Thyroid gland (tissue), 4 donors: ENCODE data around the gene NFIA. TPM values are rescaled to one million over a fixed set of nuclear protein-coding genes. Genes with fewer than 3 reads are reported as not detected.

ENCODE experiments used
- DNase-seq, 2 donors: peaks; one replicate each; pipeline ENCODE4 v3.0.0-alpha.2; 2019
- H3K27ac ChIP-seq, 3 donors: fragments of 200-600 bp; sonication (generic); 1 replicate in 2 of 3; 2 replicates in 1 of 3; pipeline ENCODE4 v1.5.1; 2016 to 2019; ENCODE audit warnings: mild to moderate bottlenecking in 1 of 3, moderate library complexity in 1 of 3
- H3K27me3 ChIP-seq: fragments of 200-600 bp; sonication (generic); one replicate; pipeline ENCODE4 v1.5.1; 2019
- H3K36me3 ChIP-seq, 2 donors: fragments of 200-600 bp; sonication (generic); one replicate each; pipeline ENCODE4 v1.5.1; 2016 to 2019
- H3K4me1 ChIP-seq, 2 donors: fragments of 200-600 bp; sonication (generic); one replicate each; pipeline ENCODE4 v1.5.1; 2017 to 2019
- H3K4me3 ChIP-seq, 3 donors: fragments of 200-600 bp; sonication (generic); replicated peaks in 1 of 3; 1 replicate in 2 of 3; 2 replicates in 1 of 3; pipeline ENCODE4 v1.5.1; 2016; ENCODE audit warnings: mild to moderate bottlenecking in 1 of 3
- H3K9me3 ChIP-seq: fragments of 200-600 bp; sonication (generic); one replicate; pipeline ENCODE4 v1.5.1; 2017
- POLR2A ChIP-seq, 2 donors: fragments of 450-650 bp; IDR thresholded peaks; one replicate each; pipeline ENCODE4 v1.6.1; 2017; ENCODE audit warnings: antibody characterized with exemption in 2 of 2, mild to moderate bottlenecking in 2 of 2, moderate library complexity in 1 of 2
- WGBS, 2 donors: methylation state at CpG; one replicate each; pipeline ENCODE4 v1.1.5; 2017; 5-methylcytosine and 5-hydroxymethylcytosine counted together
- intact Hi-C: fragments of 100-400 bp; cut with DNase I; formaldehyde crosslinking; loops from one replicate; pipeline ENCODE4 v1.15.1; 2023
- total RNA-seq, 4 donors: library from RNA; depleted of rRNA; stranded (reverse); fragments of >200 nt; gene quantifications; one replicate each; pipeline ENCODE4 v1.2.3, GENCODE V29; 2016
- TF ChIP-seq, protein P1 (sequence below), 6 experiments: fragments of 200-600 bp in 3 of 6; fragments of 450-650 bp in 3 of 6; sonication (generic) in 3 of 6; IDR thresholded peaks; one replicate each; pipeline ENCODE4 v1.5.1; 2016 to 2019; ENCODE audit warnings: antibody characterized with exemption in 6 of 6, mild to moderate bottlenecking in 2 of 6, inconsistent platforms in 1 of 6, moderate library complexity in 1 of 6

The NFIA gene
- total RNA-seq, 4 donors from 2014 or later: 105 to 149 (median 118) TPM

DNA sequence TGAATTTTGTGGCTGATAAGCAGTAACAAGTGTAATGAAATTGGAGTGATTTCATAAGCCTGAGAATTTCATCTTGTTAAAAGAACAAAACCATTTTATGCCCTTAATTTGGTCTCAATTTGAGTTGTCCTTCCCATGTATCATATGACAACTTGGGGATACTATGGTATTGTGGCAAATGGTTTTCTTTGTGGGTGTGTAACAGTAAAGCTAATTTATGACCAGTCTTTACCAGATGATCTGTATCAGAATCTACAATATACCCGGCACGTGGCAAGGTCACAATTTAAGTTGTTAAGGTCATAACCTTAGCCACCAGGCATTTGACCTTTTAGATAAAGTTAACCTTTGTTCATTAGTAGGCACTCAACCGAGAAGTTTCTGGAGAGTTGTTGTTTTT is 9.1 kb downstream of the NFIA start:
- WGBS, 2 donors: 40 to 50% methylated on average over 3 of the region's 3 CpGs
- intact Hi-C loops: no loop called here
- Histone ChIP-seq H3K9me3 (no peaks in the 10 kb centered on the region), H3K36me3 (peaks cover 0 to 6% of the 10 kb centered on the region in 2 donors), H3K4me3 (no peak overlapping the region), H3K27me3 (no peaks in the 10 kb centered on the region), H3K27ac (peak overlapping the region; percentile 50 to 99 (median 56)), H3K4me1 (peaks cover 65 to 68% of the 10 kb centered on the region in 2 donors)
- TF ChIP-seq POLR2A (IDR thresholded peaks at IDR 0.05): no peak
- TF ChIP-seq, protein P1, sequence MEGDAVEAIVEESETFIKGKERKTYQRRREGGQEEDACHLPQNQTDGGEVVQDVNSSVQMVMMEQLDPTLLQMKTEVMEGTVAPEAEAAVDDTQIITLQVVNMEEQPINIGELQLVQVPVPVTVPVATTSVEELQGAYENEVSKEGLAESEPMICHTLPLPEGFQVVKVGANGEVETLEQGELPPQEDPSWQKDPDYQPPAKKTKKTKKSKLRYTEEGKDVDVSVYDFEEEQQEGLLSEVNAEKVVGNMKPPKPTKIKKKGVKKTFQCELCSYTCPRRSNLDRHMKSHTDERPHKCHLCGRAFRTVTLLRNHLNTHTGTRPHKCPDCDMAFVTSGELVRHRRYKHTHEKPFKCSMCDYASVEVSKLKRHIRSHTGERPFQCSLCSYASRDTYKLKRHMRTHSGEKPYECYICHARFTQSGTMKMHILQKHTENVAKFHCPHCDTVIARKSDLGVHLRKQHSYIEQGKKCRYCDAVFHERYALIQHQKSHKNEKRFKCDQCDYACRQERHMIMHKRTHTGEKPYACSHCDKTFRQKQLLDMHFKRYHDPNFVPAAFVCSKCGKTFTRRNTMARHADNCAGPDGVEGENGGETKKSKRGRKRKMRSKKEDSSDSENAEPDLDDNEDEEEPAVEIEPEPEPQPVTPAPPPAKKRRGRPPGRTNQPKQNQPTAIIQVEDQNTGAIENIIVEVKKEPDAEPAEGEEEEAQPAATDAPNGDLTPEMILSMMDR (IDR thresholded peaks at IDR 0.05): no peak
- DNase-seq: no peak

- intact Hi-C loops: no loop called here
- H3K27me3 ChIP-seq: no peaks in the 10 kb centered on the region
- H3K36me3 ChIP-seq: peaks cover 0 to 6% of the 10 kb centered on the region in 2 donors
- no peaks in the 10 kb centered on the region for H3K9me3 ChIP-seq
- WGBS, 2 donors: 83 to 90% methylated on average over 5 of the region's 5 CpGs
- H3K27ac ChIP-seq: peak overlapping the region; percentile 50 to 99 (median 56)
- H3K4me1 ChIP-seq: peaks cover 65 to 66% of the 10 kb centered on the region in 2 donors
- H3K4me3 ChIP-seq: no peak overlapping the region
- TF ChIP-seq, protein P1 (IDR thresholded peaks at IDR 0.05): no peak
- TF ChIP-seq POLR2A (IDR thresholded peaks at IDR 0.05): no peak
- DNase-seq: no peak
These were observed 10.3 kb downstream of the NFIA start for GRCh38 chr1:61092642-61093041.

GRCh38 chr1:61093525-61094137 is 11.3 kb downstream of the NFIA start:
- 81 to 87% methylated on average over 2 of the region's 2 CpGs for WGBS, 2 donors

DNA sequence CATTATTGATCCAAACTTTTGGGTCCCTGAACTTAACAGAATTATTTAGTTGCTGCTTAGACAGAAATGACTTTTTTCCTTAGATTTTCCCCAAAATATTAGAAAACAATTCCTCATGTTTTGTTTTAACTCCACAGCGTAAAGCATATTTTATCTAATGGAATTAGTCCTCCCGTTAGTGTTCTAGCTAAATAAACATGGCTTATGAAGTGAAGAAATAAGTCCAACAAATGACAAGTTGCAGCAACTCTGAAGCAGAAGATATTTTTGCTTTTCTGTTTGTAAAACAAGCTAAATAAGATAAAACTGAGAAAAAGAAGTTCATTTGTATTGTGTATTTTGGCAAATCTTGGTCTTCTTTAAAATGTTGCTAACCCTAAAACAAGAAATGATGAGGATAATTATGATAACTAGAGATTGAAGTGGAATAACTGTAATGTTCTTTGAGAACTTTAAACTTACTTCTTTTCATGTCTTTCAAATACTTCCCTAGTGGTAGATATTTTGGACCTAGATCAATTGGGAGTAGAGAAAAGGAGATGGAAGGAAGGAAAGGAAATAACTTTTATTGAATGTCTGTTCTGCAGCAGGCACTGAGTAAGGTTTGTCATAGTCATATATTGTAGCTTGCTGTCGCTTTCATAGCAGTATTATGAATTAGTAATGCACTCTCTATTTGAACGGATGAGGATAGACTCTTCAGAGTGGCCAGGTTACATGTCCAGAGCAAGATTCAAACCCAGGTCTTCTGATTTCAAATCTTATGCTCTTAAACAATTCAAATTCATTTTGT is 12.5 kb downstream of the NFIA start:
- Histone ChIP-seq H3K4me3 (no peak overlapping the region), H3K36me3 (no peaks in the 10 kb centered on the region), H3K9me3 (no peaks in the 10 kb centered on the region), H3K4me1 (peaks cover 71% of the 10 kb centered on the region in 2 donors), H3K27me3 (no peaks in the 10 kb centered on the region), H3K27ac (peak overlapping the region; percentile 38 to 67 (median 41))
- DNase-seq: no peak
- 52 to 53% methylated on average over 4 of the region's 4 CpGs for WGBS, 2 donors
- intact Hi-C loops: no loop called here
- TF ChIP-seq POLR2A (IDR thresholded peaks at IDR 0.05): no peak
- TF ChIP-seq, protein P1 (IDR thresholded peaks at IDR 0.05): no peak

More at GRCh38 chr1:61093525-61094137, 11.3 kb downstream of the NFIA start:
- peak overlapping the region in 2 of 3 donors; percentile 11 to 67 for H3K27ac ChIP-seq
- intact Hi-C loops: no loop called here
- no peak overlapping the region for H3K4me3 ChIP-seq
- TF ChIP-seq, protein P1 (IDR thresholded peaks at IDR 0.05): no peak
- no peak for TF ChIP-seq POLR2A (IDR thresholded peaks at IDR 0.05)
- peaks cover 64 to 71% of the 10 kb centered on the region in 2 donors for H3K4me1 ChIP-seq
- H3K9me3 ChIP-seq: no peaks in the 10 kb centered on the region
- H3K27me3 ChIP-seq: no peaks in the 10 kb centered on the region
- H3K36me3 ChIP-seq: peaks cover 0 to under 1% of the 10 kb centered on the region in 2 donors
- no peak for DNase-seq

- peaks cover 69 to 72% of the 10 kb centered on the region in 2 donors for H3K4me1 ChIP-seq
- H3K27ac ChIP-seq: peak overlapping the region in 2 of 3 donors; percentile 2 to 67
These were observed 13.1 kb downstream of the NFIA start for GRCh38 chr1:61095470-61095812.

More at GRCh38 chr1:61095470-61095812, 13.1 kb downstream of the NFIA start:
- Histone ChIP-seq H3K36me3 (no peaks in the 10 kb centered on the region), H3K27me3 (no peaks in the 10 kb centered on the region), H3K9me3 (no peaks in the 10 kb centered on the region), H3K4me3 (no peak overlapping the region)
- WGBS, 2 donors: 74 to 82% methylated on average over 2 of the region's 2 CpGs
- intact Hi-C loops: no loop called here
- no peak for DNase-seq
- TF ChIP-seq, protein P1 (IDR thresholded peaks at IDR 0.05): no peak
- no peak for TF ChIP-seq POLR2A (IDR thresholded peaks at IDR 0.05)
